Thymus (tissue), 11 donors: ENCODE results near the gene ARCN1. TPM values are rescaled to one million over a fixed set of nuclear protein-coding genes. Genes with fewer than 3 reads are reported as not detected.
"Not testable (repeated sequence)": the region's sequence is repeated elsewhere in the genome, so short reads cannot be mapped to it uniquely, and the experiment has no call there.

Experiments used
- DNase-seq, 9 donors: peaks; one replicate each; pipeline ENCODE4 v3.0.0-alpha.2; 2013; ENCODE audit warnings: low spot score in 9 of 9, low read depth in 6 of 9, missing footprints in 1 of 9
- H3K27ac ChIP-seq, 2 donors: one replicate each; pipeline ENCODE4 v1.5.1; 2013; ENCODE audit warnings: control low read depth in 1 of 2, low read depth in 1 of 2, low read length in 1 of 2, mild to moderate bottlenecking in 1 of 2, moderate library complexity in 1 of 2
- H3K27me3 ChIP-seq, 2 donors: one replicate each; pipeline ENCODE4 v1.5.1; 2013; ENCODE audit warnings: low read length in 1 of 2; ENCODE audit not compliant: control insufficient read depth in 2 of 2, insufficient read depth in 1 of 2
- H3K36me3 ChIP-seq, 2 donors: one replicate each; pipeline ENCODE4 v1.5.1; 2013; ENCODE audit warnings: low read length in 1 of 2, mild to moderate bottlenecking in 1 of 2, moderate library complexity in 1 of 2; ENCODE audit not compliant: control insufficient read depth in 2 of 2, insufficient read depth in 2 of 2
- H3K4me1 ChIP-seq, 2 donors: one replicate each; pipeline ENCODE4 v1.5.1; 2013; ENCODE audit warnings: low read length in 2 of 2; ENCODE audit not compliant: control insufficient read depth in 2 of 2, insufficient read depth in 2 of 2
- H3K4me3 ChIP-seq, 2 donors: one replicate each; pipeline ENCODE4 v1.5.1; 2013; ENCODE audit warnings: low read length in 2 of 2, control low read depth in 1 of 2, mild to moderate bottlenecking in 1 of 2
- H3K9me3 ChIP-seq, 2 donors: one replicate each; pipeline ENCODE4 v1.5.1; 2013; ENCODE audit warnings: low read length in 1 of 2, mild to moderate bottlenecking in 1 of 2; ENCODE audit not compliant: control insufficient read depth in 2 of 2, insufficient read depth in 1 of 2
- WGBS: extraction: QIAGEN DNeasy Blood & Tissue Kit; methylation state at CpG from one replicate; pipeline ENCODE4 v1.1.7; 2013; 5-methylcytosine and 5-hydroxymethylcytosine counted together
- polyA plus RNA-seq: library from polyadenylated mRNA; stranded (reverse); fragments of 200-250 nt; gene quantifications from one replicate; pipeline ENCODE4 v1.2.3, GENCODE V29; 2013
- total RNA-seq: library from RNA; stranded (reverse); fragments of 120-200 nt; gene quantifications from one replicate; pipeline ENCODE4 v1.2.4, GENCODE V29; 2013
- donor health status: healthy.

The ARCN1 gene
- total and polyA plus RNA-seq, 2 donors = 61.4 to 75.9 TPM

- Histone ChIP-seq H3K27me3 (peaks cover 35 to 83% of the 10 kb centered on the region in 2 donors), H3K4me1 (peaks cover 26 to 40% of the 10 kb centered on the region in 2 donors)
- 86% methylated on average over 19 of the region's 19 CpGs for WGBS
- H3K4me3 ChIP-seq, H3K9me3 ChIP-seq, H3K27ac ChIP-seq, H3K36me3 ChIP-seq, DNase-seq: not testable (repeated sequence)
Observed at GRCh38 chr11:118611433-118611795, 39.2 kb downstream of the ARCN1 start.

- no peak for DNase-seq
- 67% methylated on average over 7 of the region's 7 CpGs for WGBS
- peaks cover 31 to 73% of the 10 kb centered on the region in 2 donors for H3K27me3 ChIP-seq
- H3K4me1 ChIP-seq = peaks cover 26 to 37% of the 10 kb centered on the region in 2 donors
- peaks cover 0 to 4% of the 10 kb centered on the region in 2 donors for H3K9me3 ChIP-seq
- H3K4me3 ChIP-seq = no peak overlapping the region
- H3K27ac ChIP-seq = no peak overlapping the region
- no peaks in the 10 kb centered on the region for H3K36me3 ChIP-seq
Observed at GRCh38 chr11:118612378-118612777, 40.2 kb downstream of the ARCN1 start.

- 95% methylated on average over 7 of the region's 7 CpGs for WGBS
- no peak for DNase-seq
- H3K4me1 ChIP-seq = peaks cover 12 to 15% of the 10 kb centered on the region in 2 donors
- peaks cover 16 to 52% of the 10 kb centered on the region in 2 donors for H3K27me3 ChIP-seq
- no peak overlapping the region for H3K4me3 ChIP-seq
- no peaks in the 10 kb centered on the region for H3K36me3 ChIP-seq
- no peaks in the 10 kb centered on the region for H3K9me3 ChIP-seq
- H3K27ac ChIP-seq = no peak overlapping the region
Observed at GRCh38 chr11:118614511-118614910, 42.3 kb downstream of the ARCN1 start.

GRCh38 chr11:118615282-118615975, 43.2 kb downstream of the ARCN1 start:
- DNase-seq = no peak
- peaks cover 5 to 9% of the 10 kb centered on the region in 2 donors for H3K4me1 ChIP-seq
- peaks cover 9 to 44% of the 10 kb centered on the region in 2 donors for H3K27me3 ChIP-seq
- no peak overlapping the region for H3K4me3 ChIP-seq
- no peak overlapping the region for H3K27ac ChIP-seq
- no peaks in the 10 kb centered on the region for H3K9me3 ChIP-seq
- 97% methylated on average over 6 of the region's 6 CpGs for WGBS
- no peaks in the 10 kb centered on the region for H3K36me3 ChIP-seq

- Histone ChIP-seq H3K4me1 (peaks cover 5 to 10% of the 10 kb centered on the region in 2 donors), H3K27ac (no peak overlapping the region)
Observed at GRCh38 chr11:118615976-118616371, 43.8 kb downstream of the ARCN1 start.

GRCh38 chr11:118618115-118618990, 46.1 kb downstream of the ARCN1 start:
- 94% methylated on average over 11 of the region's 11 CpGs for whole genome bisulfite sequencing
- Histone ChIP-seq H3K36me3 (no peaks in the 10 kb centered on the region), H3K27ac (no peak overlapping the region), H3K4me1 (peaks cover 22 to 30% of the 10 kb centered on the region in 2 donors), H3K9me3 (no peaks in the 10 kb centered on the region), H3K4me3 (no peak overlapping the region), H3K27me3 (peaks cover 0 to 27% of the 10 kb centered on the region in 2 donors)
- DNase-seq = no peak

More at GRCh38 chr11:118615976-118616371, 43.8 kb downstream of the ARCN1 start:
- Histone ChIP-seq H3K27me3 (peaks cover 4 to 44% of the 10 kb centered on the region in 2 donors), H3K4me3 (no peak overlapping the region), H3K36me3 (no peaks in the 10 kb centered on the region), H3K9me3 (no peaks in the 10 kb centered on the region)
- DNase-seq = no peak
- 97% methylated on average over 5 of the region's 5 CpGs for WGBS

GRCh38 chr11:118618991-118619375, 46.8 kb downstream of the ARCN1 start:
- peak overlapping the region in 1 of 2 donors; percentile 25 for H3K27ac ChIP-seq
- H3K36me3 ChIP-seq = no peaks in the 10 kb centered on the region
- peaks cover 25 to 33% of the 10 kb centered on the region in 2 donors for H3K4me1 ChIP-seq
- no peak for DNase-seq
- H3K4me3 ChIP-seq = no peak overlapping the region
- no peaks in the 10 kb centered on the region for H3K9me3 ChIP-seq
- peaks cover 0 to 21% of the 10 kb centered on the region in 2 donors for H3K27me3 ChIP-seq
- 91% methylated on average over 4 of the region's 4 CpGs for WGBS

- Histone ChIP-seq H3K9me3 (no peaks in the 10 kb centered on the region), H3K27ac (no peak overlapping the region), H3K36me3 (no peaks in the 10 kb centered on the region), H3K4me1 (peaks cover 25 to 33% of the 10 kb centered on the region in 2 donors), H3K4me3 (no peak overlapping the region), H3K27me3 (peaks cover 0 to 15% of the 10 kb centered on the region in 2 donors)
- DNase-seq = no peak
- 88% methylated on average over 6 of the region's 6 CpGs for WGBS
Observed at GRCh38 chr11:118619444-118620197, 47.4 kb downstream of the ARCN1 start.
